Measurements from ENCODE around the gene KIRREL1. TPM values are rescaled to one million over a fixed set of nuclear protein-coding genes. Genes with fewer than 3 reads are reported as not detected.

Gene KIRREL1
- total RNA-seq, 1 donor, result 96.9 TPM

- peak; percentile 79 for TF ChIP-seq CTCF (IDR thresholded peaks at IDR 0.05; ENCODE audit: insufficient read depth, low read length)
- peak; percentile 34 for DNase-seq (ENCODE audit: low read depth)
- no peak overlapping the region for H3K4me3 ChIP-seq (ENCODE audit: low read depth, low read length)
These were observed 102.4 kb downstream of the KIRREL1 start for GRCh38 chr1:158095737-158096335.

DNA sequence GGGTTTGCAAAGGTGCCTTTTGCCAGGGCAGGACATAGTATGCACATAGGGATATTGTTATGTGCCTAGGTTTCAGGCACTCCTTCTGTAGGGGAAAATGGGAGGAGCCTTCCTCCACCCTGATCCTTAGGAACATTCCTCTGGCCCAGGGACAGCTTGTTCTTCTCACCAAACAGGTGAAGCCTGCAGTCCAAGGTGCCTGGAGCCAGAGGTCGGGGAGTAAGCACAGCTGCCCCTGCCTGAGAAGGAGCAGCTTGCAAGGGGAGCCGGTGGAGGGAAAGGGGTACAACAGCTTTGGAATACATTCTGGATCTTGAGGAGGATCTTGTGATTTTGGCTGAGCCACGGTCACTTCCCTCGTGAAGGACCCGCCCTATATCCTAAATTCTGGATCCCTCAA lies 104.8 kb downstream of the KIRREL1 start:
- H3K4me3 ChIP-seq (ENCODE audit: low read depth, low read length), result no peak overlapping the region
- no peak for TF ChIP-seq CTCF (IDR thresholded peaks at IDR 0.05; ENCODE audit: insufficient read depth, low read length)
- no peak for DNase-seq (ENCODE audit: low read depth)

- no peak for DNase-seq (ENCODE audit: low read depth)
- H3K4me3 ChIP-seq (ENCODE audit: low read depth, low read length), result no peak overlapping the region
- TF ChIP-seq CTCF (IDR thresholded peaks at IDR 0.05; ENCODE audit: insufficient read depth, low read length), result no peak
These were observed 105.7 kb downstream of the KIRREL1 start for GRCh38 chr1:158099185-158099584.

GRCh38 chr1:158100498-158100897 lies 107.1 kb downstream of the KIRREL1 start:
- H3K4me3 ChIP-seq (ENCODE audit: low read depth, low read length), result no peak overlapping the region

DNA sequence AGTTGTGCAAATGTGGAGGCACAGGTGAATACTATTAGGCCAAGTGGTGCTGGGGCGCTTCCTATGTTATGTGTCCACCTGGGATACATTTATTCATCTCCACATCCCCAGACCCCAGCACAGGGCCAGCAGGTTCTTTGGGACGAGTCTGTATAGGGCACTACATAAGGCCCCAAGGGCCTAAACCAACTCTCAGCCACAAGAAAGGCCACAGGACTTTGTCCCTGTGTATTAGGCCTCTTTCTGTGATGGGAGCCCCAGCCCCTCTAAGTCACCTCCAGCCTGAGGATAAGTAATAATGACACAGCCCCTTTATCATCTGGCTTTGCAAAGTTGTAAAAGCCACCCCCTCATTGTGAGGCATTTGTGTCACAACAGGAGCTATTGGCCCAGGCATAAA lies 108.0 kb downstream of the KIRREL1 start:
- H3K4me3 ChIP-seq (ENCODE audit: low read depth, low read length), result no peak overlapping the region
- no peak for DNase-seq (ENCODE audit: low read depth)
- no peak for TF ChIP-seq CTCF (IDR thresholded peaks at IDR 0.05; ENCODE audit: insufficient read depth, low read length)

More at GRCh38 chr1:158100498-158100897, 107.1 kb downstream of the KIRREL1 start:
- DNase-seq (ENCODE audit: low read depth), result no peak
- no peak for TF ChIP-seq CTCF (IDR thresholded peaks at IDR 0.05; ENCODE audit: insufficient read depth, low read length)

GRCh38 chr1:158101927-158102326 lies 108.5 kb downstream of the KIRREL1 start:
- no peak overlapping the region for H3K4me3 ChIP-seq (ENCODE audit: low read depth, low read length)
- no peak for TF ChIP-seq CTCF (IDR thresholded peaks at IDR 0.05; ENCODE audit: insufficient read depth, low read length)
- DNase-seq (ENCODE audit: low read depth), result peak; percentile 42
